HepG2 (cell line): ENCODE measurements around the gene VWA2. TPM values are rescaled to one million over a fixed set of nuclear protein-coding genes. Genes with fewer than 3 reads are reported as not detected.

Experiments
- ATAC-seq: fragments of 200-7000 bp; cut with Tn5 transposase; 3 replicates; pipeline ENCODE4 v1.9.1; 2020; ENCODE audit warnings: mild to moderate bottlenecking, moderate library complexity
- BruUV-seq: library from RNA; stranded (reverse); fragments of 400-500 nt; replicated peaks from 2 replicates; lab custom pipeline; 2021; lab: Mats Ljungman, UMichigan
- CTCF ChIA-PET: fragments of 300-600 bp; formaldehyde crosslinking; extraction: SDS; loops from one replicate; lab custom pipeline; 2021; ENCODE audit warnings: low total read pairs, inconsistent platforms, low intra/inter-chr PET ratio; lab: Yijun Ruan, JAX
- POLR2A ChIA-PET: fragments of 350-600 bp; sonication (Branson Sonifier 250); formaldehyde crosslinking; loops from one replicate; lab custom pipeline; 2020; ENCODE audit warnings: antibody characterized with exemption, inconsistent platforms; lab: Yijun Ruan, JAX
- DNase-seq: peaks from one replicate; pipeline ENCODE4 v3.0.0-alpha.2; 2015; ENCODE audit warnings: low spot score
- FAIRE-seq: peaks from 3 replicates; lab custom pipeline; 2011; peaks lifted over from hg19 to GRCh38; lab: Jason Lieb, UNC
- H2AFZ ChIP-seq: one replicate; pipeline ENCODE4 v1.6.1; 2011; ENCODE audit warnings: low read length, inconsistent platforms
- H3K27ac ChIP-seq: fragments of 300-600 bp; 3 replicates; pipeline ENCODE4 v1.8.0; 2011; ENCODE audit warnings: mixed run types, mild to moderate bottlenecking, mixed read lengths, low read length, inconsistent platforms; ENCODE audit not compliant: insufficient read depth; ENCODE audit errors: extremely low read length
- H3K27me3 ChIP-seq, 2 experiments: fragments of 200-600 bp in 1 of 2; 2 replicates in 1 of 2; 3 replicates in 1 of 2; pipeline versions ENCODE4 v1.6.0 to v1.8.0; 2011; ENCODE audit warnings: low read length in 2 of 2, mild to moderate bottlenecking in 2 of 2, moderate library complexity in 2 of 2, inconsistent platforms in 1 of 2; ENCODE audit not compliant: insufficient read depth in 2 of 2, control insufficient read depth in 1 of 2
- H3K36me3 ChIP-seq, 2 experiments: fragments of 200-600 bp in 1 of 2; replicated peaks in 1 of 2; 2 replicates in 1 of 2; 3 replicates in 1 of 2; pipeline versions ENCODE4 v1.5.1 to v1.8.0; 2011; ENCODE audit warnings: low read length in 2 of 2, inconsistent platforms in 1 of 2; ENCODE audit not compliant: insufficient read depth in 2 of 2, control insufficient read depth in 1 of 2
- H3K4me1 ChIP-seq: 2 replicates; pipeline ENCODE4 v1.5.1; 2012; ENCODE audit warnings: low read length, inconsistent platforms; ENCODE audit not compliant: insufficient read depth
- H3K4me2 ChIP-seq: 2 replicates; pipeline ENCODE4 v1.6.0; 2011; ENCODE audit warnings: low read depth, low read length, inconsistent platforms
- H3K4me3 ChIP-seq, 3 experiments: fragments of 200-600 bp in 1 of 3; sonication (generic), shearing (Covaris generic) in 1 of 3; replicated peaks in 1 of 3; 2 replicates each; pipeline ENCODE4 v1.5.1; 2011 to 2016; ENCODE audit warnings: low read length in 3 of 3, inconsistent platforms in 2 of 3, low read depth in 2 of 3, mild to moderate bottlenecking in 2 of 3, control low read depth in 1 of 3, mixed read lengths in 1 of 3; ENCODE audit not compliant: insufficient read depth in 1 of 3
- H3K79me2 ChIP-seq: one replicate; pipeline ENCODE4 v1.6.1; 2011; ENCODE audit warnings: low read length, inconsistent platforms; ENCODE audit not compliant: insufficient read depth
- H3K9ac ChIP-seq: 2 replicates; pipeline ENCODE4 v1.6.0; 2011; ENCODE audit warnings: mild to moderate bottlenecking, low read depth, low read length, inconsistent platforms; ENCODE audit not compliant: insufficient read depth
- H3K9me3 ChIP-seq: 2 replicates; pipeline ENCODE4 v1.5.1; 2012; ENCODE audit warnings: mild to moderate bottlenecking, low read length
- H4K20me1 ChIP-seq: 2 replicates; pipeline ENCODE4 v1.6.0; 2011; ENCODE audit warnings: inconsistent platforms, mild to moderate bottlenecking, low read length, moderate library complexity; ENCODE audit not compliant: insufficient read depth
- ATRX ChIP-seq: sonication (generic); formaldehyde crosslinking; IDR thresholded peaks from 2 replicates; pipeline ENCODE4 v1.4.0; 2020; ENCODE audit warnings: missing genetic modification reagents, borderline replicate concordance
- CBX1 ChIP-seq: IDR thresholded peaks from one replicate; pipeline ENCODE4 v1.6.1; 2016; ENCODE audit warnings: antibody characterized with exemption, low read depth
- ETV5 ChIP-seq: IDR thresholded peaks from 2 replicates; pipeline ENCODE4 v1.6.1; 2018; ENCODE audit warnings: missing biosample characterization, missing genetic modification reagents, inconsistent platforms, borderline replicate concordance
- NRL ChIP-seq: sonication (generic); formaldehyde crosslinking; IDR thresholded peaks from 2 replicates; pipeline ENCODE4 v1.5.0; 2020; ENCODE audit warnings: missing genetic modification reagents, mild to moderate bottlenecking, moderate library complexity, borderline replicate concordance
- REL ChIP-seq: sonication (generic); formaldehyde crosslinking; conservative IDR thresholded peaks from 2 replicates; pipeline ENCODE4 v1.8.0; 2022; ENCODE audit warnings: mild to moderate bottlenecking, missing genetic modification reagents, moderate library complexity
- RXRB ChIP-seq: IDR thresholded peaks from 2 replicates; pipeline ENCODE4 v1.6.1; 2016; ENCODE audit warnings: borderline replicate concordance, missing genetic modification reagents, missing compliant biosample characterization
- SNAPC2 ChIP-seq: sonication (generic); formaldehyde crosslinking; IDR thresholded peaks from 2 replicates; pipeline ENCODE4 v1.8.1; 2022; ENCODE audit warnings: mild to moderate bottlenecking, missing genetic modification reagents
- SP1 ChIP-seq, 2 experiments: fragments of 450-650 bp in 1 of 2; sonication (generic) in 1 of 2; formaldehyde crosslinking in 1 of 2; IDR thresholded peaks; 2 replicates each; pipeline versions ENCODE4 v1.4.0 to v1.6.1; 2016 to 2020; ENCODE audit warnings: missing genetic modification reagents in 1 of 2
- SP2 ChIP-seq: sonication (generic); formaldehyde crosslinking; IDR thresholded peaks from 2 replicates; pipeline ENCODE4 v1.5.1; 2020; ENCODE audit warnings: mild to moderate bottlenecking, missing genetic modification reagents
- TRIM24 ChIP-seq: sonication (generic); formaldehyde crosslinking; IDR thresholded peaks from 2 replicates; pipeline ENCODE4 v1.8.0; 2022; ENCODE audit warnings: mild to moderate bottlenecking, missing genetic modification reagents
- ZIK1 ChIP-seq: sonication (generic); formaldehyde crosslinking; IDR thresholded peaks from 2 replicates; pipeline ENCODE4 v1.5.0; 2020; ENCODE audit warnings: mild to moderate bottlenecking, low read depth, missing genetic modification reagents, borderline replicate concordance
- ZNF382 ChIP-seq: sonication (generic); formaldehyde crosslinking; IDR thresholded peaks from 2 replicates; pipeline ENCODE4 v1.5.0; 2020; ENCODE audit warnings: missing genetic modification reagents, mild to moderate bottlenecking, borderline replicate concordance
- ZNF570 ChIP-seq: sonication (generic); formaldehyde crosslinking; IDR thresholded peaks from 2 replicates; pipeline ENCODE4 v1.4.0; 2020; ENCODE audit warnings: mild to moderate bottlenecking, missing genetic modification reagents, borderline replicate concordance
- ZNF614 ChIP-seq: IDR thresholded peaks from 2 replicates; pipeline ENCODE4 v1.6.1; 2018; ENCODE audit warnings: missing biosample characterization, missing genetic modification reagents, inconsistent platforms, borderline replicate concordance
- ZNF678 ChIP-seq: sonication (generic); formaldehyde crosslinking; IDR thresholded peaks from 2 replicates; pipeline ENCODE4 v1.4.0; 2020; ENCODE audit warnings: mild to moderate bottlenecking, missing genetic modification reagents
- ZSCAN12 ChIP-seq: sonication (generic); formaldehyde crosslinking; IDR thresholded peaks from 2 replicates; pipeline ENCODE4 v1.9.0; 2021; ENCODE audit warnings: mild to moderate bottlenecking, missing genetic modification reagents
- WGBS: methylation state at CpG from one replicate; pipeline ENCODE4 v1.1.6; 2017; ENCODE audit warnings: low lambda C conversion rate; 5-methylcytosine and 5-hydroxymethylcytosine counted together
- in situ Hi-C: cut with HindIII; loops from 2 replicates; pipeline ENCODE4 v1.10.0; 2017; ENCODE audit warnings: low pct_unique_long_range_greater_than_20kb; ENCODE audit not compliant: extremely low pct_ligation_motif_present
- intact Hi-C: fragments of 100-400 bp; cut with micrococcal nuclease; formaldehyde crosslinking; loops from one replicate; pipeline ENCODE4 v1.10.0; 2022; ENCODE audit not compliant: unreplicated experiment
- polyA plus RNA-seq, 8 experiments: library from polyadenylated mRNA; depleted of rRNA in 3 of 8; stranded (reverse) in 7 of 8; unstranded in 1 of 8; fragments of >200 nt; fragmentation: Illumina TruSeq in 4 of 8; extraction: Trizol in 4 of 8; gene quantifications; 2 replicates each; pipeline versions ENCODE4 v1.2.1 to v1.2.3, GENCODE V29; 2011 to 2016; ENCODE audit warnings: low read depth in 4 of 8, missing spikeins in 1 of 8, mixed read lengths in 1 of 8; ENCODE audit not compliant: insufficient read depth in 1 of 8
- total RNA-seq, 5 experiments: library from RNA; depleted of rRNA; stranded (reverse); fragments of >200 nt; fragmentation: Illumina TruSeq; extraction: Trizol; gene quantifications; 2 replicates each; pipeline ENCODE4 v1.2.3, GENCODE V29; 2016; ENCODE audit warnings: low read depth in 1 of 5
- TF ChIP-seq, protein P1 (sequence below): sonication (generic); formaldehyde crosslinking; IDR thresholded peaks from 2 replicates; pipeline ENCODE4 v1.4.0; 2020; ENCODE audit warnings: missing genetic modification reagents, borderline replicate concordance
- TF ChIP-seq, protein P2 (sequence below): sonication (generic); formaldehyde crosslinking; IDR thresholded peaks from 2 replicates; pipeline ENCODE4 v1.8.1; 2023; ENCODE audit warnings: mild to moderate bottlenecking, moderate library complexity, missing genetic modification reagents
- TF ChIP-seq, protein P3 (sequence below): sonication (generic); formaldehyde crosslinking; IDR thresholded peaks from 2 replicates; pipeline ENCODE4 v1.9.0; 2021; ENCODE audit warnings: missing genetic modification reagents, mild to moderate bottlenecking, borderline replicate concordance

VWA2 gene
- total and polyA plus RNA-seq, 2 of the 13 experiments (the other 11 are each of a cell fraction or from before 2014, with no cell fraction given), result not detected

DNA sequence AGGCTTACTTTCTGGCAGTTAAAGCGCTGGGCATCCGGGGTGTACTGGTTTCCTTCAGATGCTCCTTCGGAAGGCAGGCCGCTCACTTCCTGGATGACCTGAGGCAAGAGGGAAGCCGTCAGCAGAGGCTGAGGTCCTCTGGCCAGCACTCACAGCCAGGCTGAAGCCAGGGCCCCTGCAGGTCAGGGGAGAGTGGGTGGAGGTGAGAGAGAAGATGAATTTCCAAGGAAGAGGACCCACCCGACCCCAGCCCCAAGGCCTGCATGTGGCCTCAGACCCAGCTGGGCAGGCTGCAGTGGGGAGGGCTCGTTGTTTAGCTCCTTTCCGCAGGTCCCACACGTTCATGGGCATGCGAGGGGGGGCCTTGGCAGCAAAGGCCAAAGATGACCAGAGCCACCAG is 71.3 kb downstream of the VWA2 start (continued):
- TF ChIP-seq SP1 (IDR thresholded peaks at IDR 0.05), result no peak
- TF ChIP-seq SP1 (CRISPR knock-in tag; IDR thresholded peaks at IDR 0.05), result no peak
- TF ChIP-seq, protein P1, sequence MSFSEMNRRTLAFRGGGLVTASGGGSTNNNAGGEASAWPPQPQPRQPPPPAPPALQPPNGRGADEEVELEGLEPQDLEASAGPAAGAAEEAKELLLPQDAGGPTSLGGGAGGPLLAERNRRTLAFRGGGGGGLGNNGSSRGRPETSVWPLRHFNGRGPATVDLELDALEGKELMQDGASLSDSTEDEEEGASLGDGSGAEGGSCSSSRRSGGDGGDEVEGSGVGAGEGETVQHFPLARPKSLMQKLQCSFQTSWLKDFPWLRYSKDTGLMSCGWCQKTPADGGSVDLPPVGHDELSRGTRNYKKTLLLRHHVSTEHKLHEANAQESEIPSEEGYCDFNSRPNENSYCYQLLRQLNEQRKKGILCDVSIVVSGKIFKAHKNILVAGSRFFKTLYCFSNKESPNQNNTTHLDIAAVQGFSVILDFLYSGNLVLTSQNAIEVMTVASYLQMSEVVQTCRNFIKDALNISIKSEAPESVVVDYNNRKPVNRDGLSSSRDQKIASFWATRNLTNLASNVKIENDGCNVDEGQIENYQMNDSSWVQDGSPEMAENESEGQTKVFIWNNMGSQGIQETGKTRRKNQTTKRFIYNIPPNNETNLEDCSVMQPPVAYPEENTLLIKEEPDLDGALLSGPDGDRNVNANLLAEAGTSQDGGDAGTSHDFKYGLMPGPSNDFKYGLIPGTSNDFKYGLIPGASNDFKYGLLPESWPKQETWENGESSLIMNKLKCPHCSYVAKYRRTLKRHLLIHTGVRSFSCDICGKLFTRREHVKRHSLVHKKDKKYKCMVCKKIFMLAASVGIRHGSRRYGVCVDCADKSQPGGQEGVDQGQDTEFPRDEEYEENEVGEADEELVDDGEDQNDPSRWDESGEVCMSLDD (CRISPR knock-in tag), result no peak
- no peak for TF ChIP-seq SP2 (CRISPR knock-in tag)
- TF ChIP-seq, protein P2, sequence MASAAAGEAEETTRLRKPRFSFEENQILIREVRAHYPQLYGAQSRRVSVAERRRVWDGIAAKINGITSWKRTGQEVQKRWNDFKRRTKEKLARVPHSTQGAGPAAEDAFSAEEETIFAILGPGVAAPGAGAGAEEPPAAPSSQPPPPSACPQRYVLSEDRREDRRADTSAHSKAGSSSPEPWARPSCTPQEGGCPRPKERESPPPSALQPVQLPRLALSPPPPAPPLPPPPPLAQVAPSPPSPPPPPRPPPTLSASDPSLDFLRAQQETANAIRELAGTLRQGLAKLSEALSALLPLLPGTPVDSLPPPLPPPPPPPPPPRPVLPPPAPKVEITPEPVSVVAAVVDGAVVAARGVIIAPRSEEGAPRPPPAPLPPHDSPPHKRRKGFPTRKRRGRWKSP, result no peak
- no peak for TF ChIP-seq ETV5 (CRISPR knock-in tag)
- TF ChIP-seq CBX1, result no peak
- TF ChIP-seq RXRB (CRISPR knock-in tag), result no peak

DNA sequence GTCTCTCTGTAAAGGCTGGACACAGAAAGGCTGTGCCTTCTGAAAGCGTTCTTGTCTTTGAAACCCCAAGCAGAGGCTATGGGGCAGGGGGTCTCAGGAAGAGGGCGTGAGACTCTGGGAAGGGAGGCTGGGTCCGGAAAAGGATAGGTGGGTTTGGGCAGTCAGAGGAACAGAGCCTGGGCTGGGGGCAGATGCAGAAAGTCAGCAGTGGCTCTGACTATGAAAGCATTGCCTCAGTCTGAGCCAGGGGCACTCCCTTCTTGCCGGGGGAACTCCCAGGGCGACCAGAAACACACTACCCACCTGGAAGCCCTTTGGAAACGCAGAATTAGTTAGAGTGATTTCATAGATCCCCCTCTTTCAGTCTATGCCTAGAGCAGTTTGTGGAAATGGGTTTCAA is 72.0 kb downstream of the VWA2 start:
- ATAC-seq, result no peak
- H3K27me3 ChIP-seq, result peaks cover 6 to 62% of the 10 kb centered on the region in 2 experiments
- H3K4me2 ChIP-seq, result no peak overlapping the region
- no peak overlapping the region for H3K27ac ChIP-seq
- POLR2A ChIA-PET, result no interaction called here
- 17% methylated on average over 6 of the region's 6 CpGs for WGBS
- no peaks in the 10 kb centered on the region for H3K4me1 ChIP-seq
- DNase-seq, result no peak
- no TSS peak for BruUV-seq
- H3K4me3 ChIP-seq, result no peak overlapping the region
- no peak overlapping the region for H3K9ac ChIP-seq
- H4K20me1 ChIP-seq, result no peaks in the 10 kb centered on the region
- in situ Hi-C loops (loop anchor here (25.0 kb wide), 1 partner anchor 826 kb away; no protein-coding TSS in a partner anchor), intact Hi-C loops (no loop called here)
- no peaks in the 10 kb centered on the region for H3K9me3 ChIP-seq
- FAIRE-seq, result no peak
- no peaks in the 10 kb centered on the region for H3K36me3 ChIP-seq
- CTCF ChIA-PET, result no interaction called here
- H2AFZ ChIP-seq, result no peak overlapping the region
- H3K79me2 ChIP-seq, result no peaks in the 10 kb centered on the region
- TF ChIP-seq TRIM24 (CRISPR knock-in tag) (no peak), ZIK1 (CRISPR knock-in tag) (no peak), NRL (CRISPR knock-in tag) (no peak), ZSCAN12 (no peak), ZNF678 (CRISPR knock-in tag) (no peak), ZNF570 (CRISPR knock-in tag) (no peak), ZNF382 (CRISPR knock-in tag) (no peak), REL (CRISPR knock-in tag) (no peak), SNAPC2 (no peak), ZNF614 (CRISPR knock-in tag) (no peak), ATRX (CRISPR knock-in tag) (no peak)
- TF ChIP-seq, protein P3, sequence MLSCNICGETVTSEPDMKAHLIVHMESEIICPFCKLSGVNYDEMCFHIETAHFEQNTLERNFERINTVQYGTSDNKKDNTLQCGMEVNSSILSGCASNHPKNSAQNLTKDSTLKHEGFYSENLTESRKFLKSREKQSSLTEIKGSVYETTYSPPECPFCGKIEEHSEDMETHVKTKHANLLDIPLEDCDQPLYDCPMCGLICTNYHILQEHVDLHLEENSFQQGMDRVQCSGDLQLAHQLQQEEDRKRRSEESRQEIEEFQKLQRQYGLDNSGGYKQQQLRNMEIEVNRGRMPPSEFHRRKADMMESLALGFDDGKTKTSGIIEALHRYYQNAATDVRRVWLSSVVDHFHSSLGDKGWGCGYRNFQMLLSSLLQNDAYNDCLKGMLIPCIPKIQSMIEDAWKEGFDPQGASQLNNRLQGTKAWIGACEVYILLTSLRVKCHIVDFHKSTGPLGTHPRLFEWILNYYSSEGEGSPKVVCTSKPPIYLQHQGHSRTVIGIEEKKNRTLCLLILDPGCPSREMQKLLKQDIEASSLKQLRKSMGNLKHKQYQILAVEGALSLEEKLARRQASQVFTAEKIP, result no peak
